A549 (cell line): ENCODE data around the gene SEPTIN3. TPM values are rescaled to one million over a fixed set of nuclear protein-coding genes. Genes with fewer than 3 reads are reported as not detected.

ENCODE experiments used
- ATAC-seq, 2 experiments: fragments of 200-7000 bp in 1 of 2; fragments of >200 bp in 1 of 2; cut with Nextera tagmentation in 1 of 2; cut with Tn5 transposase in 1 of 2; 3 replicates each; pipeline versions ENCODE4 v1.8.0 to v1.9.1; 2018 to 2020; ENCODE audit warnings: mild to moderate bottlenecking in 1 of 2, moderate library complexity in 1 of 2
- CTCF ChIA-PET: fragments of 300-600 bp; sonication (Branson Sonifier 250); formaldehyde crosslinking; extraction: SDS; loops from one replicate; lab custom pipeline; 2021; ENCODE audit warnings: antibody characterized with exemption, inconsistent platforms; lab: Yijun Ruan, JAX
- POLR2A ChIA-PET: fragments of 350-600 bp; formaldehyde crosslinking; extraction: SDS; loops from one replicate; lab custom pipeline; 2021; ENCODE audit warnings: antibody characterized with exemption, inconsistent platforms; lab: Yijun Ruan, JAX
- DNase-seq, 2 experiments: peaks; one replicate each; pipeline versions ENCODE4 v3.0.0 to v3.0.0-alpha.2; 2011 to 2016; ENCODE audit warnings: low read depth in 1 of 2, low spot score in 1 of 2
- FAIRE-seq: peaks from 2 replicates; lab custom pipeline; 2011; peaks lifted over from hg19 to GRCh38; lab: Jason Lieb, UNC
- H3K27ac ChIP-seq, 2 experiments: fragments of >200 bp; sonication (Bioruptor Twin); formaldehyde crosslinking; 3 replicates each; pipeline ENCODE4 v1.5.1; 2016 to 2017
- H3K4me1 ChIP-seq: fragments of >200 bp; sonication (Bioruptor Twin); formaldehyde crosslinking; 3 replicates; pipeline ENCODE4 v1.6.1; 2016
- H3K4me2 ChIP-seq: fragments of >200 bp; sonication (Bioruptor Twin); formaldehyde crosslinking; 3 replicates; pipeline ENCODE4 v1.6.1; 2016
- H3K4me3 ChIP-seq: fragments of >200 bp; sonication (Bioruptor Twin); formaldehyde crosslinking; 3 replicates; pipeline ENCODE4 v1.5.1; 2016
- H3K9me3 ChIP-seq: fragments of >200 bp; sonication (Bioruptor Twin); formaldehyde crosslinking; 3 replicates; pipeline ENCODE4 v1.6.1; 2016
- BHLHE40 ChIP-seq: IDR thresholded peaks from 2 replicates; pipeline ENCODE4 v1.6.1; 2012; ENCODE audit warnings: low read depth, low read length, inconsistent platforms
- CBX8 ChIP-seq: fragments of 200-600 bp; sonication (generic); IDR thresholded peaks from 2 replicates; pipeline ENCODE4 v1.6.1; 2016
- CHD2 ChIP-seq: fragments of 150-350 bp; IDR thresholded peaks from 2 replicates; pipeline ENCODE4 v1.6.1; 2014; ENCODE audit warnings: low read length; ENCODE audit not compliant: partially characterized antibody
- EHF ChIP-seq: fragments of 250-450 bp; sonication (Bioruptor Pico); IDR thresholded peaks from 2 replicates; pipeline ENCODE4 v1.5.0; 2020; ENCODE audit warnings: mild to moderate bottlenecking
- FOSB ChIP-seq: fragments of 250-450 bp; sonication (Bioruptor Pico); IDR thresholded peaks from 2 replicates; pipeline ENCODE4 v1.5.0; 2020; ENCODE audit warnings: mild to moderate bottlenecking, moderate library complexity
- GATA3 ChIP-seq: IDR thresholded peaks from 2 replicates; pipeline ENCODE4 v1.6.1; 2012; ENCODE audit warnings: borderline replicate concordance
- HDAC2 ChIP-seq: fragments of 200-600 bp; sonication (generic); IDR thresholded peaks from 2 replicates; pipeline ENCODE4 v1.6.1; 2016
- HMGXB4 ChIP-seq: fragments of 250-450 bp; sonication (Bioruptor Pico); IDR thresholded peaks from 2 replicates; pipeline ENCODE4 v1.5.0; 2021; ENCODE audit warnings: mild to moderate bottlenecking, moderate library complexity, borderline replicate concordance
- HOXB5 ChIP-seq: fragments of 250-450 bp; sonication (Bioruptor Pico); IDR thresholded peaks from 2 replicates; pipeline ENCODE4 v1.5.0; 2020; ENCODE audit warnings: mild to moderate bottlenecking, moderate library complexity
- JUN ChIP-seq, 2 experiments: fragments of >200 bp; sonication (Bioruptor Twin); formaldehyde crosslinking; IDR thresholded peaks; 2 replicates in 1 of 2; 3 replicates in 1 of 2; pipeline ENCODE4 v1.6.1; 2016 to 2017
- KDM5A ChIP-seq: fragments of 200-600 bp; sonication (generic); IDR thresholded peaks from 2 replicates; pipeline ENCODE4 v1.6.1; 2016; ENCODE audit warnings: antibody characterized with exemption, mild to moderate bottlenecking
- MAFK ChIP-seq: fragments of 450-650 bp; IDR thresholded peaks from 2 replicates; pipeline ENCODE4 v1.6.1; 2014; ENCODE audit not compliant: partially characterized antibody
- MAZ ChIP-seq: fragments of 150-350 bp; IDR thresholded peaks from 2 replicates; pipeline ENCODE4 v1.6.1; 2014; ENCODE audit warnings: antibody characterized with exemption, low read depth, low read length, borderline replicate concordance
- MYC ChIP-seq: IDR thresholded peaks from 2 replicates; pipeline ENCODE4 v1.6.1; 2012; ENCODE audit warnings: mild to moderate bottlenecking, inconsistent platforms, low read length, improper control_type of control experiment, borderline replicate concordance
- PHF8 ChIP-seq: fragments of 200-600 bp; sonication (generic); IDR thresholded peaks from 2 replicates; pipeline ENCODE4 v1.6.1; 2016; ENCODE audit warnings: low read depth, mild to moderate bottlenecking, antibody characterized with exemption, moderate library complexity, borderline replicate concordance
- POLR2A ChIP-seq: IDR thresholded peaks from 2 replicates; pipeline ENCODE4 v1.6.1; 2012; ENCODE audit warnings: mild to moderate bottlenecking, low read length
- SMC3 ChIP-seq: fragments of >200 bp; sonication (Bioruptor Twin); formaldehyde crosslinking; IDR thresholded peaks from 3 replicates; pipeline ENCODE4 v1.6.1; 2018; ENCODE audit warnings: inconsistent platforms
- SREBF2 ChIP-seq: fragments of 450-650 bp; IDR thresholded peaks from 2 replicates; pipeline ENCODE4 v1.6.1; 2014; ENCODE audit warnings: mild to moderate bottlenecking, moderate library complexity
- WGBS: methylation state at CpG from one replicate; pipeline ENCODE4 v1.1.6; 2017; ENCODE audit errors: missing lambda C conversion rate; 5-methylcytosine and 5-hydroxymethylcytosine counted together
- polyA plus RNA-seq, 4 experiments: library from polyadenylated mRNA; depleted of rRNA in 3 of 4; stranded (reverse); fragments of >200 nt; fragmentation: RNase III in 1 of 4; extraction: RNeasy Plus Mini Kit Qiagen cat#74134 plus additional on column Dnase treatment in 1 of 4; gene quantifications; 2 replicates in 3 of 4; 3 replicates in 1 of 4; pipeline ENCODE4 v1.2.3, GENCODE V29; 2011 to 2017
- TF ChIP-seq, protein P1 (sequence below): IDR thresholded peaks from 2 replicates; pipeline ENCODE4 v1.6.1; 2012
- TF ChIP-seq, protein P2 (sequence below): fragments of >200 bp; sonication (Bioruptor Twin); formaldehyde crosslinking; IDR thresholded peaks from 2 replicates; pipeline ENCODE4 v1.6.1; 2016
- TF ChIP-seq, protein P3 (sequence below): fragments of >200 bp; sonication (Bioruptor Twin); formaldehyde crosslinking; IDR thresholded peaks from 3 replicates; pipeline ENCODE4 v1.5.1; 2016

The SEPTIN3 gene
- polyA plus RNA-seq, 2 of the 4 experiments (the other 2 are of a cell fraction): 1.1 to 1.3 TPM

DNA sequence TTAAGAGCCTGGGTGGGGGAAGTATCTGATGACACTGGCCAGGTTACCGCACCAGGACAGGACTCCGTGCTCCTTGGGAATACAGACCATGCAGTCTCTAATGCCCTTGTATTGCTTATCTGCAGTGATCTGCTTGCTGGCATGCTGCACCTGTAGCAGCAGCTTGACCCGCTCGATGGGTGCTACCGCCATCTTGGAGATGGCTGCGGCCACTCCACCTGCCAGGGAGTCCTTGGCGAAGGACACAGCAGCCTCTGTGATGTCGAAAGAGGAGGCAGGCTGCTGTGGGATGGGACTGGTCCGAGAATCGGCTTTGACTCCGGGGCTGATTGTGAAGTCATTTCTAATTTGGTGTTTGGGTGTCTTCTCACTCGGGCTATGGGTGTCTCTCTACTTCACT lies 32.5 kb downstream of the SEPTIN3 start:
- ATAC-seq (no peak), DNase-seq (no peak), FAIRE-seq (no peak)
- WGBS: 89% methylated on average over 10 of the region's 12 CpGs
- Histone ChIP-seq H3K27ac (no peak overlapping the region), H3K4me3 (no peak overlapping the region), H3K4me2 (no peak overlapping the region), H3K9me3 (peaks cover 12% of the 10 kb centered on the region), H3K4me1 (peaks cover 3% of the 10 kb centered on the region; the same call in 1 of the 3 replicates)
- TF ChIP-seq MYC: no peak
- TF ChIP-seq, protein P1, sequence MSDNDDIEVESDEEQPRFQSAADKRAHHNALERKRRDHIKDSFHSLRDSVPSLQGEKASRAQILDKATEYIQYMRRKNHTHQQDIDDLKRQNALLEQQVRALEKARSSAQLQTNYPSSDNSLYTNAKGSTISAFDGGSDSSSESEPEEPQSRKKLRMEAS: no peak
- TF ChIP-seq HOXB5: no peak
- TF ChIP-seq MAFK: no peak
- TF ChIP-seq HMGXB4 (CRISPR knock-in tag): no peak
- no peak for TF ChIP-seq MAZ
- TF ChIP-seq POLR2A: no peak
- TF ChIP-seq JUN (IDR thresholded peaks at IDR 0.05): no peak
- TF ChIP-seq SMC3: no peak
- ChIA-PET POLR2A (no interaction called here), CTCF (interaction anchor here (1.0 kb wide), 1 partner anchor 290 kb away, joined by 3 read pairs; no protein-coding TSS in a partner anchor)

GRCh38 chr22:42007922-42008321 lies 38.7 kb downstream of the SEPTIN3 start:
- no peaks in the 10 kb centered on the region for H3K4me1 ChIP-seq
- ATAC-seq (no peak), DNase-seq (no peak), FAIRE-seq (no peak)
- H3K9me3 ChIP-seq: peaks cover 19% of the 10 kb centered on the region; the same call in 2 of the 3 replicates
- 27% methylated on average over 4 of the region's 4 CpGs for WGBS
- CTCF ChIA-PET: no interaction called here
- POLR2A ChIA-PET: no interaction called here
- TF ChIP-seq PHF8 (no peak), KDM5A (no peak), SREBF2 (no peak), GATA3 (no peak), HDAC2 (no peak), CHD2 (no peak), HOXB5 (no peak)
- H3K4me3 ChIP-seq: no peak overlapping the region
- no peak overlapping the region for H3K4me2 ChIP-seq
- no peak overlapping the region for H3K27ac ChIP-seq

DNA sequence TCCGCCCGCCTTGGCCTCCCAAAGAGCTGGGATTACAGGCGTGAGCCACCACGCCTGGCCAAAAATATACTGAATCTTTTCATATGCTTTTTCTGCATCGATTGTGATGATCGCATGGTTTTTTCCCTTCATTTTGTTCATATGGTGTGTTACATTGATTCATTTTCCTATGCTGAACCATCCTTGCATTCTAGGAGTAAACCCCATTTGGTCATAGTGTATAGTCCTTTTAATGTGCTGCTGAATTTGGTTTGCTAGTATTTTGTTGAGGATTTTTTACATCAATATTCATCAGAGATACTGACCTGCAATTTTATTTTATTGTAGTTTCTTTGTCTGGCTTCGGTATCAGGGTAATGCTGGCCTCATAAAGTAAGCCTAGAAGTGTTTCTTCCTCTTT lies 41.5 kb downstream of the SEPTIN3 start:
- ATAC-seq (no peak), DNase-seq (no peak), FAIRE-seq (no peak)
- Histone ChIP-seq H3K4me1 (no peaks in the 10 kb centered on the region), H3K27ac (no peak overlapping the region), H3K4me2 (no peak overlapping the region), H3K4me3 (no peak overlapping the region), H3K9me3 (peaks cover 19% of the 10 kb centered on the region; the same call in 2 of the 3 replicates)
- TF ChIP-seq, protein P2, sequence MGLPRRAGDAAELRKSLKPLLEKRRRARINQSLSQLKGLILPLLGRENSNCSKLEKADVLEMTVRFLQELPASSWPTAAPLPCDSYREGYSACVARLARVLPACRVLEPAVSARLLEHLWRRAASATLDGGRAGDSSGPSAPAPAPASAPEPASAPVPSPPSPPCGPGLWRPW: no peak
- TF ChIP-seq, protein P1: no peak
- TF ChIP-seq CBX8 (no peak), BHLHE40 (no peak), FOSB (CRISPR knock-in tag) (no peak), EHF (CRISPR knock-in tag) (no peak)
- TF ChIP-seq, protein P3, sequence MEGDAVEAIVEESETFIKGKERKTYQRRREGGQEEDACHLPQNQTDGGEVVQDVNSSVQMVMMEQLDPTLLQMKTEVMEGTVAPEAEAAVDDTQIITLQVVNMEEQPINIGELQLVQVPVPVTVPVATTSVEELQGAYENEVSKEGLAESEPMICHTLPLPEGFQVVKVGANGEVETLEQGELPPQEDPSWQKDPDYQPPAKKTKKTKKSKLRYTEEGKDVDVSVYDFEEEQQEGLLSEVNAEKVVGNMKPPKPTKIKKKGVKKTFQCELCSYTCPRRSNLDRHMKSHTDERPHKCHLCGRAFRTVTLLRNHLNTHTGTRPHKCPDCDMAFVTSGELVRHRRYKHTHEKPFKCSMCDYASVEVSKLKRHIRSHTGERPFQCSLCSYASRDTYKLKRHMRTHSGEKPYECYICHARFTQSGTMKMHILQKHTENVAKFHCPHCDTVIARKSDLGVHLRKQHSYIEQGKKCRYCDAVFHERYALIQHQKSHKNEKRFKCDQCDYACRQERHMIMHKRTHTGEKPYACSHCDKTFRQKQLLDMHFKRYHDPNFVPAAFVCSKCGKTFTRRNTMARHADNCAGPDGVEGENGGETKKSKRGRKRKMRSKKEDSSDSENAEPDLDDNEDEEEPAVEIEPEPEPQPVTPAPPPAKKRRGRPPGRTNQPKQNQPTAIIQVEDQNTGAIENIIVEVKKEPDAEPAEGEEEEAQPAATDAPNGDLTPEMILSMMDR: no peak
- ChIA-PET CTCF (no interaction called here), POLR2A (no interaction called here)
- 55% methylated on average over 7 of the region's 7 CpGs for WGBS
